Endothelial cell (in vitro differentiated cells): ENCODE data around the gene SEPHS1. TPM values are rescaled to one million over a fixed set of nuclear protein-coding genes. Genes with fewer than 3 reads are reported as not detected.

Experiments used
- DNase-seq: peaks from one replicate; pipeline ENCODE4 v3.0.0; 2021; ENCODE audit warnings: low spot score
- H3K27ac Mint-ChIP-seq: one replicate; pipeline ENCODE4 v1.8.0; 2021; ENCODE audit warnings: mixed read lengths, inconsistent platforms; ENCODE audit not compliant: unreplicated experiment
- H3K27me3 Mint-ChIP-seq: one replicate; pipeline ENCODE4 v1.8.0; 2021; ENCODE audit warnings: mild to moderate bottlenecking, moderate library complexity, mixed read lengths, inconsistent platforms; ENCODE audit not compliant: unreplicated experiment
- H3K36me3 Mint-ChIP-seq: one replicate; pipeline ENCODE4 v1.8.0; 2021; ENCODE audit warnings: mild to moderate bottlenecking, low read depth, mixed read lengths, inconsistent platforms; ENCODE audit not compliant: unreplicated experiment
- H3K4me1 Mint-ChIP-seq: one replicate; pipeline ENCODE4 v1.8.0; 2021; ENCODE audit warnings: mild to moderate bottlenecking, mixed read lengths, inconsistent platforms; ENCODE audit not compliant: unreplicated experiment
- H3K4me3 Mint-ChIP-seq: one replicate; pipeline ENCODE4 v1.8.0; 2021; ENCODE audit warnings: mild to moderate bottlenecking, mixed read lengths, inconsistent platforms; ENCODE audit not compliant: unreplicated experiment
- H3K9me3 Mint-ChIP-seq: one replicate; pipeline ENCODE4 v1.8.0; 2021; ENCODE audit warnings: mixed read lengths, inconsistent platforms; ENCODE audit not compliant: unreplicated experiment
- CTCF ChIP-seq: fragments of 200-600 bp; sonication (generic); IDR thresholded peaks from one replicate; pipeline ENCODE4 v1.5.0; 2021; ENCODE audit warnings: antibody characterized with exemption; ENCODE audit not compliant: unreplicated experiment
- total RNA-seq: library from RNA; stranded (reverse); fragmentation: NEBNext Ultra II Directional; extraction: Animal tissue kit (Norgen Biotek cat#: 25700); gene quantifications from one replicate; pipeline ENCODE4 v1.2.1, GENCODE V29; 2021; ENCODE audit not compliant: unreplicated experiment

The SEPHS1 gene
- total RNA-seq, 1 donor from 2014 or later: 74.9 TPM

GRCh38 chr10:13392701-13393100 lies 44.6 kb upstream of the SEPHS1 start:
- Mint-ChIP-seq H3K4me3 (no peak overlapping the region), H3K9me3 (no peaks in the 10 kb centered on the region), H3K27me3 (peaks cover 4% of the 10 kb centered on the region), H3K4me1 (peaks cover 15% of the 10 kb centered on the region), H3K27ac (no peak overlapping the region), H3K36me3 (no peaks in the 10 kb centered on the region)
- TF ChIP-seq CTCF: no peak
- no peak for DNase-seq

DNA sequence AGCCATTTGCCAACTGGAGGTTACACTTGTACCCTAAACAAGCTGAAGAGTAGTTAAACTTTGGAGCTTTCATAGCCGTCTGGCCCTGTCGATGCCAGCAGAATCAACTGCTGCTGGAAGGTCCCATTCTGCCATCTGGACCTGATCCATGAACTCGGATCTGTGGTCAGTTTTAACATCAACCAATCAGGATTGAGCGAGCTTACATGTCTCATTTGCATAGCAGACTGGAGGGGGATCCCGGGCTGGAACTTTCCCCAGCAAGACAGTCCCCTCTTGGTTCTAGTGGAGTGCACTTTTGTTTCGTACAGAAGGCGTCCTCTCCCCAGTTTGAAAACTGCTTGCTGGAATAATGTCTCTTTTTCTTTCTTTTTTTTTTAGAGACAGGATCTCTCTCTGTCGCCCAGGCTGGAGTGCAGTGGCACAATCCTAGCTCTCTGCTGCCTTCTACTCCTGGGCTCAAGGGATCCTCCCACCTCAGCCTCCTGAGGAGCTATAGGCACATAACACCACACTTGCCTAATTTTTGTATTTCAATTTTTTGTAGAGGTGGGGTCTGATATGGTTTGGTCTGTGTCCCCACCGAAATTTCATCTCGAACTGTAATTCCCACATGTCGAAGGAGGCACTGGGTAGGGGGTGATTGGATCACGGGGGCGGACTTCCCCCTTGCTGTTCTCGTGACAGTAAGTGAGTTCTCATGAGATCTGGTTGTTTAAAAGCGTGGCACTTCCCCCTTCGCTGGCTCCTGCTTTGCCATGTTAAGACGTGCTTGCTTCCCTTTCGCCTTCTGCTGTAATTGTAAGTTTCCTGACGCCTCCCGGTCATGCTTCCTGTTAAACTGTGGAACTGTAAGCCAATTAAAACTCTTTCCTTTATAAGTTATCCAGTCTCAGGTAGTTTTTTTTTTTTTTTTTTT lies 42.8 kb upstream of the SEPHS1 start:
- peaks cover 15% of the 10 kb centered on the region for H3K4me1 Mint-ChIP-seq
- peak; percentile 28 for DNase-seq
- H3K27me3 Mint-ChIP-seq: peaks cover 4% of the 10 kb centered on the region
- H3K4me3 Mint-ChIP-seq: no peak overlapping the region
- H3K36me3 Mint-ChIP-seq: no peaks in the 10 kb centered on the region
- TF ChIP-seq CTCF: no peak
- H3K9me3 Mint-ChIP-seq: no peaks in the 10 kb centered on the region
- peak overlapping the region; percentile 68 for H3K27ac Mint-ChIP-seq

DNA sequence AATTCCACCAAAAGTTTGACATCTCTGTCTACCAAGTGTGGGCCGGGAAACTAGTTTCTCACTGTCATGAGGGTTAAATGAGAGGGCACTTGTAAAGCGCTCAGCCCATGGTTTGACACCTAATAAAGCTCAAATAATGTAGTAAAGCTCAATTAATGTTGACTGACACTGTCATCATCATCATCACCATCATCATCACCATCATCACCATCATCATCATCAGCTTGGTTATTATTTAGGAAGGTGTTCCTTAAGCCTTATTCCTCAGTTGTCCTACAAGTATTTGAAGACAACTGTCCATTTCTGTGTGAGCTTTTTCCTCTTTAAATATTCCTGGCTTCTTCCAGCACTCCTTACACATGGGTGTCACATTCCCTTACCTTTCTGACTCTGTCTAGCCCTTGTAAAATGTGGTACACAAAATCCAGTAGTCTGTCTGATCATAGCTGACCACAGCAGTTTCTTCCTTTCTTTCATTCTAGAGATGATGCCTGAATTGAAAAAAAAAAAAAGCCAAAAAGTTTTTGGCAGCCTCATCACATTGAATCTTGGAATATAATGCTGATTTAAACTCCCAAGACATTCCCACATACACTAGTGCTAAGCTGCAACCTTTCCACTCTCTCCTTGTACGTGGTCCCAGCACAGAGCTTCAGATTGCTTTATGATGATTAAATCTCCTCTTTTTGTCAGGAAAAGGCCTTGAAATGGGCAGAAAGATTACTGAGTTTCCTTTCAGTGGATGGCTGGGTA lies 40.6 kb upstream of the SEPHS1 start:
- no peaks in the 10 kb centered on the region for H3K9me3 Mint-ChIP-seq
- H3K4me3 Mint-ChIP-seq: no peak overlapping the region
- H3K27ac Mint-ChIP-seq: no peak overlapping the region
- DNase-seq: no peak
- H3K27me3 Mint-ChIP-seq: peaks cover 4% of the 10 kb centered on the region
- TF ChIP-seq CTCF: no peak
- peaks cover 20% of the 10 kb centered on the region for H3K4me1 Mint-ChIP-seq
- H3K36me3 Mint-ChIP-seq: no peaks in the 10 kb centered on the region

DNA sequence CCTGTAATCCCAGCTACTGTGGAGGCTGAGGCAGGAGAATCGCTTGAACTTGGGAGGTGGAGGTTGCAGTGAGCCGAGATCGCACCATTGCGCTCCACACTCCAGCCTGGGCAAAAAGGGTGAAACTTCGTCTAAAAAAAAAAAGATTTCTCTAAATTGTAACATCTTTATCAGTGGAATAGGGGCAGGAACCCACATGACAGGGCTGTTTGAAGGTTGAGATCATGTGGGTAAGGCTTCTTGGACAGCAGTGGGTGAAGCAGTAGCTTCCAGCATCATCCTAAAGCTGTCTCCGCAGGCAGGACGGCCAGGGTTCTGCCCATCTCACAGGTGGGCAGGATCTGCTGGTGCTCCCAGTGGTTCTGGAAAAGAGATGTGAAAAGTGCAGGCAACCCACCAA lies 37.9 kb upstream of the SEPHS1 start:
- peaks cover 5% of the 10 kb centered on the region for H3K27me3 Mint-ChIP-seq
- no peak overlapping the region for H3K4me3 Mint-ChIP-seq
- no peak for TF ChIP-seq CTCF
- no peaks in the 10 kb centered on the region for H3K36me3 Mint-ChIP-seq
- H3K9me3 Mint-ChIP-seq: no peaks in the 10 kb centered on the region
- H3K4me1 Mint-ChIP-seq: peaks cover 22% of the 10 kb centered on the region
- no peak overlapping the region for H3K27ac Mint-ChIP-seq
- no peak for DNase-seq

- Mint-ChIP-seq H3K27me3 (peaks cover 5% of the 10 kb centered on the region), H3K36me3 (no peaks in the 10 kb centered on the region), H3K4me3 (peak overlapping the region; percentile 73), H3K4me1 (peaks cover 15% of the 10 kb centered on the region), H3K27ac (no peak overlapping the region), H3K9me3 (no peaks in the 10 kb centered on the region)
- TF ChIP-seq CTCF: no peak
- no peak for DNase-seq
Observed at GRCh38 chr10:13383399-13383761, 35.3 kb upstream of the SEPHS1 start.
